ENCODE measurements around the gene VDR.

Gene VDR

DNA sequence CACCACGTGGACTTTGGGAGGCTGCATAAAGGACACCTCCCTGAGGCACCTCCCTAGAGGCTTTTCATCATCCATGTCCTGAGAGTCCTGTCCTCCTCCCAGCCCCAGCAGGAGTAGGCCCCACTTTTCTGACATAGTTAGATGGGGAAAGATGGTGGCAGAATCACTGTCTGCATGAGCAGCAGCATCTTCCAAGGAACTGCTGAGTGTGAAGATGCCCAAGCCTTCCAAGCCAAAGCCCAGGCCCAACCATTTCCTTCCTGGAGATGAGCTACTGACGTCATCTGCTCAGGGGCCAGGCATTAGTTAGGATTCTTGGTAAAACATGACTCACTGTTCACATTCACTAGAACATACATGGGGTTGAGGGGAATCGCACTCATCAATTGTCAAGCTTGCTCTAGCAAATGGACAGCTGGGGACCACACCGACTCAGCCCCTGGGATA is 37.3 kb downstream of the VDR start:
- DNase-seq: no peak

DNA sequence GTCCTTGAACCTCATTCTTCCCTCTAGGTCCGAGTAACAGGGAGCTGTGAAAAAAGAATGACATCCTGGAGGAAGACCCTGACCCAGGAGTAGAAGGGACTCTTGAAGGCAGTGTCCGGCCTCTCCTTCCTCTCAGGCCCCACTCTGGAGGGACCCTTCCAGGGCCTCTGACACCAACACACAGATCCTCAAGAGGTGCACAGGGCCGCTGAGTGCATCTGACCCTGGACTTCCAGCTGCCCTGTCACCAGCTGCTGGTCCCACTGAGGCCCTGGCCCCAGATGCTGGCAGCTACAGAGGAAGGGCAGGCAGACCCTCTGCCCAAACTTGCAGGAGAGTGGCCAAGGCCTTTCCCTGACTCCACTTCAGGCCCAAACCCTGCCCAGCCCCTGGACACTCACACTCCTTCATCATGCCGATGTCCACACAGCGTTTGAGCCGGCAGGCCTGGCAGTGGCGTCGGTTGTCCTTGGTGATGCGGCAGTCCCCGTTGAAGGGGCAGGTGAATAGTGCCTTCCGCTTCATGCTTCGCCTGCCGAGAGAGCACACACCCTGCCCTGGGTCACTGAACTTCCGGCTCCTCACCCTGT is 40.1 kb downstream of the VDR start:
- DNase-seq: no peak

DNA sequence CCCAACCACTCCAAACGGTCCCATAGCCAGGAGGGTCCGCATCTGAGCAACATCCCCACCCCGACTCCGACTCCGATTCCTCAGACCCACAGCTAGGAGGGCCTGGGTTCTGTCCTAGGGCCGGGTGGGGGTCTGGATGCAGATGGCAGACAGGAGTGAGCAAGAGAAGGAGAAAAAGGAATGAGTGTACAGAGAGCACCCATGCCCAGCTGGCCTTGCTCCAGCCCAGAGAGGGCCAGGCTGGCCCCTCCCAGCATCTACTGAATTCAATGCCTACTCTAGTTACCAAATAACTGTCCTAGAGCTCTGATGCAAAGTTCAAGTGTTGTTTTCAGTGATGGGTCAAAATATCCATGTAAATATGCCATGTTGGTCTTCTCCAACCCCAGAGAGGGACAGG is 40.8 kb downstream of the VDR start:
- no peak for DNase-seq

DNA sequence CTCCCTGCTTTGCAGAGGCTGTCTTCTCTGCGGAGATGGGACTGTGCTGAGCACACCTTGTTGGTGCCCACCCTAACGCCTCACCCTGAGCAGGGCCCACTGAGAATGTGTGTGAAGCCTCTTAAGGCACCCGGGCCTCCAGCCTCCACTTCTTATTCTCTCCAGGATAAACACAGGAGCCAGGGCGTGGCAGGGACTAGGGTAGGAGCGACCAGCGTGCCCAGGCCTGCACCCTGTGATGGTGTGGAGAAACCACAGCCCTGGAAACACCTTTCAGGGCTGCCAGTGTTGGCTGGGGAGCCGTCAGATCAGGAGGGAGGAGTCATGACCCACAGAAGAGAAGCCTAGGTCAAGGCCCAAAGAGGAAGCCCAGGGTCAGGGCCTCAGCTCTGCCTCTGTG is 41.3 kb downstream of the VDR start:
- no peak for DNase-seq

DNA sequence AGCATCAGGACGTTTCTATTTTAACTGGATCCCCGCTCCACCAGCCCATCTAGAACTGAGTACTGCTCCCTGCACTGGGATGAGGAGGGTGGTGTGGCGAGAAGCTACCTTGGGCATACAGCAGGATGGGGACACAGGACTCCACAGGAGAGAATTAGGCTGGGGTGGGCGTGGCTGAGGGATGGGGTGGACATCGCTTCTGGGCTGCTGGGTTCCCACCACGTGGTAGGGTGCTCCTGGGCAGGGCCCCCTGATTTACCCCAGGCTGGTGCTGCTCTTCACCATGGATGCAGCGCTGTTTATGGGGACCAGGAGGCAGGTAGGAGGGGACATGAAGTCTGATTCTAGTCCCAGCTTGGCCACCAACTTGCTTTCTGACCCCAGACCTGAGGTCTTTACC is 41.9 kb downstream of the VDR start:
- no peak for DNase-seq

DNA sequence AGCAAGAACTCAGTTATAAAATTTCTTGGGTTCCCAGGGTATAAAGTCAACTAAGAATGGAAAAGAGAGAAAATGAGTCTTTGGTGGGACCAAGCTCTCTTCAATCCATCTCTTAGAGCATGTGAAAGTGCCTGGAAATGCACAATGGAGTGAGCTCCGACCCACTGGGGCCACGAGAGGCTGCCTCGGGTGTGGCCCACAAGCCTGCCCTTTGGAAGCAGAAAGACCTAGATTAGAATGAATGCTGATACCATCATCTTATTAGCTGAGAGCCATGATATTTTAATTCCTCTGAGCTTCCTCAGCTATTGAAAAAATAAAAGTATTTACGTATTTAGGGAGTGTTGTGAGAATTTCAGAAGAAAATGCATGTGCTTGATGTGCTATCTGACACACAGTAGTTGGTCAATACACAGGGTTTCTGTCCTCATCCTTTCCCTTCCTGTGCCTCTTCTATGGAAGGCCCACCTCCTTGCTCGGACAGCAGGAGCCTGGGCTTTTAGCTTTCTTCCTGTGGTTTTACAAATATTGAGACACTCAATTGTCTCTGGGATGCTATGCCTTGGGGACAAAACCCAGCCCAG is 42.5 kb downstream of the VDR start:
- no peak for DNase-seq

DNA sequence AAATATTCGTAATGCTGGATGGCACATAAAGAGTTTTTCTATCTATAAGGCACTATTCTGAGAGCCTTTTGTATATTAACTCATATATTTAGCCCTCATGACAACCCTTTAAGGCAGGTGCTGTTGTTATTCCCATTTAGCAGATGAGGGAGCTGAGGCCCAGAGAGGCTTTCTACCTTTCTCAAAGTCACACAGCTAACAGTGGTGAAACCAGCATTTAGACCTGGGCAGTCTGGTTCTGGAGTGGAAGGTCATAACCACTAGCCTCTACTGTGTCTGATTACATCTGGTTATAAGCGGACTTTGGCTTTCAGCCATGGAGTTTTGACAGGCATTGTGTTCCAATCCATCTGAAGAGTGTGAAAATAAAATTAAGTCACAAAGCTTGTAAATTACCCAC is 43.9 kb downstream of the VDR start:
- no peak for DNase-seq

DNA sequence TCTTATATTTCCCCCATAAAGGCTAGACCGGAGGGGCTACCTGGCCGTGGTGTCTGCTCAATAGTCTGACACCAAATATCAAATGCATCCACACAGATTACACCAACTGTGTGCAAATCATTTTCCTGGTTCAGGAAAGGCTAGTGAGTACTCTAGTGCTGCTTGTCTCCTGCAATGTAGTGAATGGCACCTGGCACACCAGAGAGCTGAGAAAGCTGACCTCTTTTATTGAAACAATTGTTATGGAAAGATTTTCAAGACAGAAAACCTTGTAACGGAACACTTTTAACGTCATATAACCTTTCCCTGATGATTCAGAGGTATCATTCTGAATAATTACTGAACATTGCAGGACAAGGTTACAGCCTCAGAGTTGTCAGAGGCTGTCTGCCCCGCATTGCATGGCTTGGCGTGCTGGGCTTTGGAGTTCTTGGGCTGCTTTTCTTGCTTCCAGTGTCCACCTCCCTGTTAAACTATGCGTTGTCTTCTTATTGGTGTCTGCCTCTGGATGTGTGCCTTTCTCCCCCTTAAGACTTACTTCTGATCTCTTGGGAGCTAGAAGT is 44.4 kb downstream of the VDR start:
- no peak for DNase-seq

DNA sequence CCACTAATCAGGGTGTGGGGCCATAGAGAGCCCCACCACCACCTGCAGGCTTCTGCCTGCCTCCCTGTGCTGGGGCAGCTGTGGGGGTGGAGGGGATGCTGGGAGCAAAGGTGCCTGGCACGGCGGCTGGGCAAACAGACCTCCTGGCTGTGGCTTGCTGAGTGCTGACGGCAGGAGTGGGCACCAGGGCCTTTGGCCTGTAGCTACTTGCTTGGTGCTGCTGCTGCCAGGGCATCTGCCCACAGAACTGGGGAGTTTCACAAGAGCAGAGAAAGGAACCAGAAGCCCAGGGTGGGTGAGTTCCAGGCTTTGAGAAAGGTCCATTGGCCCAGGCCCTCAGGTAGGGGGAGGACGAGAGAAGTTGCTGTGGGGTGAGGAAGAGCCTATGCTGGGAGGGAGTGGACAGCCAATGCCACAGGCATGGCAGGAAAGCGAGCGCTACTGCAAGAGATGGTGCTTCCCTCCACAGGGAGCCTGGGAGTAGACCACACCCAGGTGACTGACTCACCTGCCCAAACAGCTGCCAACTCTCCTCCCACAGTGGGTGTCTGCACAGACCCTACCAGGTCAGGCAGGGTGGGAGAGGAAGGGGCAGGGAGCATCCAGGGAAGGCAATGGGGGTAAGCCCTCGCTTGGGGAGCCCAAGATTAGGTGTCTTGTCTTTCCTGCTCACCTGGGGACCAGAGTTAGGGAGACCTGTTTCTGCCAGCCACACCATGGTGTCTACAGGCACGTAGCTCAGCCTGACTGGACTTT is 46.1 kb downstream of the VDR start:
- no peak for DNase-seq

DNA sequence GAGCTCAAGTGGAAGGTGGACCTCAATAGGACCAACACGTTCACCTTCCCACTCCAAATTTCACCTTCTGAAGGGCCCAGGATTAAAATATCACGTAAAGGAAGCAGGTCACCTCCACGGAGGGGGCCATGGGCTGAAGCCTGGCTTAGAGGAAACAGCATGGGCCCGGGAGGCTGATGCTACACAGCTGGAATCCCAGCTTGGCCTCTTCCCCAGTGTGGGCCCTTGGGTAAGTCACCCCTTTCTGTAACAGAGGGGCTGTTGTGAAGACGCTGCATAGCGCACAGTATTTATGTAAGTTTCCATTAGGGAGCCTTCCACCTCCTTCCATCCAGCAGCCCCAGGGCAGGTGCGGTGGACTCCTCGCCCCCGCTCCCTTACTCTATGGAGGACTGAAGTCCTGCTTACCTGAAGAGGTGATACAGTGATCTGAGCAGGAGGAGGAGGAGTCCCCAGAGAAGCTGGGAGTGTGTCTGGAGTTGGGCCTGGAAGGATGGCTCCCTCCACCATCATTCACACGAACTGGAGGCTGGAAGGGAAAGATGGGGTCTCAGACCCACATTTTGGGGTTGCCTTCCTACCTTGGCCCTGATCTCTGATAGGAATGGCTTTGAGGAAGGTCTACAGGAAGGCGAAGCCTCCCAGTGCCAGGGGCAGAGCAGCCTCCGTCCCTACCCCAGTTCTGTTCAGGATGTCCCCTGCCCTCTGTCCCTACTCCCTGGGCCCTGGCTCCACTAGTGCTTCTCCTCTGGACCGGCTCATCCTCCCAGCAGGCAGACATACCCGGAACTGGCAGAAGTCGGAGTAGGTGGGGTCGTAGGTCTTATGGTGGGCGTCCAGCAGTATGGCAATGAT is 47.8 kb downstream of the VDR start:
- DNase-seq: no peak

DNA sequence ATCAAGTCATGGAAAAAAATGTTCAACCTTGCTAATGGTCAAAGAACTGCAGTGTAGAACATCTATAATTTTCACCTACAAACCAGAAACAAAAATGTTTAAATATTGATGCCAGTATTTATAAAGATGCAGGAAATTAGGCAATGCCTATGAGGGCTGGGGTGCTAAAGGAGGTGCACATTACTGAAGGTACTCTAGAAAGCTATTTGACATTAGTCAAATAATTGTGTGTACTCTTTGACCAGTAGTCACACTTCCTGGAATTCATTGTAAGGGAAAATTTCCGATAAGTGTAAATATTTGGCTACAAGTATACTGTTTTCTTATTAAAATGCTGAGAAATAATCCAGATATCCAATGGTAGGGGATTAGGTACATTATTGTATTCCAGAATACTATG is 48.7 kb downstream of the VDR start:
- DNase-seq: no peak

DNA sequence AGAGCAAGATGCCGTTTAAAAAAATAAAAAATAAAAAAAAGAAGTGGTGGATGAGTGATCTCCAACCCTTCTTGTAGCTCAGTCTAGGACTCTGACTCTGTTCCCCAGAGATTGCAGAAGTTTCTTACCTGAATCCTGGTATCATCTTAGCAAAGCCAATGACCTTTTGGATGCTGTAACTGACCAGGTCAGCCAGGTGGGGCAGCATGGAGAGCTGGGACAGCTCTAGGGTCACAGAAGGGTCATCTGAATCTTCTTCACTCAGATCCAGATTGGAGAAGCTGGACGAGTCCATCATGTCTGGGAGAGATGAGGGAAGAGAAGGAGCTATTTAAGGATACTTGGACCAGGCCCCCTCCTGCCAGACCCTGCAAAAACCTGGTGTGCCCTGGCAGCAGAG is 49.3 kb downstream of the VDR start:
- DNase-seq: no peak

DNA sequence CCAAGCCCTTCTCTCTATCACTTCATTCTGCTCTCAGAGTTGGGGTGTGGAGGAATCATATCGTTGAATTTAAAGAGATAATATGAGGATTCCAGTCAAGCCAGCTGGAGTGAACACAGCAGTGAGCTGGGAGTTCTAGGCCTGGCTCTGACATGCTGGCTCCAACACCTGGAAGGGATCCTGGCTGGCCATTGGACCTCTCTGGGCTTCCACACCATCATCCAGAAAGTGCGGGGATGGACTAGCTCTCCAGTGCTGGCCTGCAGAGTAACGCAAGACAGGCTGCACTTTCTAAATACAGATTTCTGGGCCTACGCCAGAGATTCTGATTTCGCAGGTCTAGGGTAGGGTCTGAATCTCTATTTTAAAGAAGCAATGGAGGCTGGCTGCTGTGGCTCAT is 50.3 kb downstream of the VDR start:
- no peak for DNase-seq

DNA sequence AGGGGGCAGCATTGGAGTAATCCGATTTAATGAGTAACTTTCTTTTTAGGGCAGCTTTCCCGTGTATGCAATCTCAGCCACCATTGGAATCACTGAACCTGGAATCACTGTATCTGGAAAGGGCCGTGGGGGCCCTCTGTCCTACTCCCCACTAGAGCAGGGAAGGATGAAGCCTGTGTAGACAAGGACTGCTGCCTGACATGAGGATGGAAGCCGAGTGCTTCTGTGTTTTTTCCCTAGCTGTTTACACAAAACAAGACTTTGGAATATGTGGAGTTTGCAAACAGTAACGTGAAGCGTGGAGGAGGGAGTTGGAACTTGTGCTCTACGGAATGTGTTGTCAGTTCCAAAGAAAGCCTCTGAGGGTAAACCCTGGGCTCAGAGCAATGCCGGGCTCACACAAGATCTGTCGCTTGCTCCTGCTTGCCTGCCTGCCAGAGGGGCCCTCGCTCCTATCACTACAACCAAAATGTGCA is 52.7 kb downstream of the VDR start:
- DNase-seq: no peak

DNA sequence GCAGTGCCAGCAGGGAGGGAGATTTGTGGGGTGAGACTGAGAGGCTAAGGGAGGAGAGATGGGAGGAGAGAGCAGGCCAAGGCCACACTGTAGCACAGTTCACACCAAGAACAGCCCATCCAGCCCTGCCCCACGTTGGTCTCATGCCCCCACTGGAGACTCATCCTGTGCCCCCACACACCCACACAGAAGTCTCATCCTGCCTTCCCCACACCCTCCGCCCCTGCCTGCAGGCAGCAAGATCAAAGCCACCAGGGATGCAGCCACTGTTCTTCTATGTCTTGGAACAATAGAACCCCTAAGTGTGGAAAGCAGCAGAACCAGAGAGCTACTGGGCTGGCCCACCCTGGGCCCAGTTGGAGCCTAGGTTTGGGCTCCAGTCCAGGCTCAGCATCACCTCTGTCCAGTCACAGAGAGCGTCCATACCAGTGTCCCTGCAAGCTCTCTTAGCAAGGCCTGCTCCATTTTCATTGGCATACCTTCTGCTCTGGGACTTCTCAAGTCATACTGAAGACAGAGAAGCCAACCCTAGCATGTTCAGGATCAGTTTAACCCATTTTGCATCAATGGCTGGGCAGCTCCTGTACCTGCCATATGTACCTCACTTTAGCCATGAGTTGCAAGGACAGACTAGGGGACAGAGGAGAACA is 53.4 kb downstream of the VDR start:
- DNase-seq: no peak

DNA sequence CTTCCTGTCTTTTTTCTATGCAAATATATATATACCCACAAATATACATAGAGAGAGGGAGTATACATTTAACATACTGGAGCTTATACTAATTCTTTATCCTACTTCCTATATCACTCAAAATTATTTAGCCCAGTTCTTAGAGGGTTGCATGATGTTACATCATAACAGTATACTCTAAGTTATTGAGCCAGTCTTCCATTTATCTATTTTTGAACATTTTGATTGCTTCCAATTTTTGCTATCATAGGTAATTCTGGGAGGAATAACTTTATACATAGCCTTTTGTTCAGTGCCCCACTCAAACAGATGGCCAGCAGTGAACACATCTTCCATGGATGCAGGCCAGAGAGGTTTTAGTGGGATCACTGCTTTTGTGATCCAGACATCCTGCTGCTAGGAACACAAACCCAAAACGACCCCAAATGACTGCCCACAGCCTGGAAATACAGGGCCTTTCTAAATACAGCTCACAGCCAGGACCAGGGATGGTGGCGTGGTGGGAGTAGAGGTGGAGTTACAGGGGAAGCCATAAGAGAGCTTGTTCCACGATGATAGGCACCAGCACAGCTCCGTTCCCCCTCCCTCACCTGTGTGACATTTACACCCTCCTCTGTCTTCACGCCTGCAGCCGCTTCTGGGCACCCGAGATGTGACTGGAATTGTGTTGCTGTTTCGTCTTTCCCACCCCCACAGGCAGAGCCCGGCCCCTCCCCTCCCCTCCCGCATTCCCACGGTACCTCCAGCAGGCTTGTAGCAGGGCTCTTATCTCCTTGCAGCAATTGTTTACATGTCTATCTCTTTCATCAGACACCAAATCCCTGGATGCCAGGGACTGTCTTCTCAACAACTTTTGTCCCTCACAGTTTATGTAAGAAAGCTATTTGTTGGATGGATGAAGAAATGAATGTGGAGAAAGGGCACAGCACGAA is 54.4 kb downstream of the VDR start:
- DNase-seq: no peak

DNA sequence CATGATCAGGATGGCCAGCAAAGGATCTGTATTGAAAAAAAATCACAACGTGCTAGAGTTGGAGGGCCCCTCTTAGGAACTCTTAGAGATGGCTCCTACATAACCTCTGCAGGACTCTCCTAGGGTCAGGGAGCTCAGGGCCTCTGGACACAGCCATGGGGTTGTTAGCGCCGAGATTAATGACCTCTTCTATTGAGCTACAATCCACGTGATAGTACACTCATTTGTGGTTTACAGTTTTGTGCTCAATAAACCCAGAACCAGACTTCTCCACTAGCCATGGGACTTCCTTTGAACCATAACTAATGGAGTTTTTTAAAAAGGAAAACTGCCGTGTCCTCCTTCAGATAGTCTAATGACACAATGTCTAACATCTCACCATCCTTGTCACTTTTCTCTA is 55.5 kb downstream of the VDR start:
- no peak for DNase-seq

DNA sequence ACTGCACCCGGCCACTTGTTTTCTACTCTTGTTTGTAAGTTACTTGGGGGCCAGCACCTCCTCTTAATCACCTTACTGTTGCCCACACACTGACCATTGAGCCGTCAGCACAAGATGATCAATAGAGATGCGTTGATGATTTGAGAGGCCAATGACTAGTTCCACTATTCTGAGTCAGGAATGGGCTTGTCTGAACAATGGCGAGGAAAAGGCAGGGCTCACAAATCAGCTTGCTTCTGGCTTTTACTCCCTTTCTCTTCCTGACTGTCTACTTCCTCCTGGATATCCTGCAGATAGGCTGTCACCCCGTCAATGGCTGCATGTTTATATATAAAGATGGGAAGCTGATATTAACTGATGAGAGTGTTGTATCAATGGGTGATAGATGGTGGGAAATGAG is 55.9 kb downstream of the VDR start:
- DNase-seq: no peak

DNA sequence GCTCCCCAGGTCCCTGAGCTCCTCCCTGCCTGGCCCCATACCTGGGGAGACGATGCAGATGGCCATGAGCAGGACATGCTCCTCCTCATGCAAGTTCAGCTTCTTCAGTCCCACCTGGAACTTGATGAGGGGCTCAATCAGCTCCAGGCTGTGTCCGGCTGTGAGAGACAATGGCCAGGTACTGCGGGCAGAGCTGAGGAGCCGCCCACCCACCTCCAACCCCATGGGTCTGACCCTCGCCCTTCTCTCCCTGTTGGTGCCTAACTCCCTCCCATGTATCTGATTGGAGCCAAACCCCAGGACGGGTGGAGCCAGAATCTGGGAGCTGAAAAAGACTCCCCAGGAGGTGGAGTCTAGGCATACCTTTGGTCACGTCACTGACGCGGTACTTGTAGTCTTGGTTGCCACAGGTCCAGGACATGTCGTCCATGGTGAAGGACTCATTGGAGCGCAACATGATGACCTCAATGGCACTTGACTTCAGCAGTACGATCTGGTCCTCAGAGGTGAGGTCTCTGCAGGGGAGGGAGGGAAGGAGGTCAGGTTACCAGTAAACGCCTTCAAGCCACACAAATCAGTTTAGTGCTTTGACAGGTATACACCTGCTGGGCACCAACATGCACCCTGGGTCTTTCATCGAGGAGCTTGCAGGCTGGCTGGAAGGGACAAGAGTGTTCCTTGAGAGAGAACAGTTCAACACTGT is 58.3 kb downstream of the VDR start:
- no peak for DNase-seq

DNA sequence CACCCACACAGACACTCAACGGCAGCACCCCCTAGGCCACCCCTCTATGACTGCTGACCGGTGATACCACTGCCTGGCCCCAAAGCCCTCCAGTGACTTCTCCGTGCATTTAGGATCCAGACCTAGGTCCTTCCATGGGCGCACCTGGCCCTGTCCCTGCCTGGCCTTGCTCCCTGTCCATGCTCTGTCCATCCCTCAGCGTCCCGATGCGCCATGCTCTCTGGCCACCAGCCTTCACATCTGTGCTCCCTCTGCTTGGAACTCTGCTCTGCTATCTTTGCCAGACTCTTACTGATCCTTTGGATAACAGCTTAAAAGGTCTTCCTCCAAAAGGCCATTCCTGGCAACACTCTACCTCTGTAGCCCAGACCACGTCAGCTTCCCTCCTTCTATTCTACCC is 59.7 kb downstream of the VDR start:
- DNase-seq: no peak

Data from cerebellar nuclear complex (tissue), 1 donor.